Liver (tissue), 3 donors: ENCODE measurements around the gene EML4.

Source experiments
- CTCF ChIP-seq: fragments of 150-350 bp; IDR thresholded peaks from 2 replicates; pipeline ENCODE4 v1.5.1; 2017; ENCODE audit warnings: improper control_type of control experiment, low read depth, low read length; ENCODE audit not compliant: missing input control
- EGR1 ChIP-seq, 2 donors: IDR thresholded peaks; 2 replicates each; pipeline ENCODE4 v1.6.1; 2016 to 2018; ENCODE audit warnings: antibody characterized with exemption in 2 of 2, low read depth in 2 of 2
- FOXA1 ChIP-seq: IDR thresholded peaks from 2 replicates; pipeline ENCODE4 v1.6.1; 2016; ENCODE audit warnings: antibody characterized with exemption
- GABPA ChIP-seq, 2 donors: IDR thresholded peaks in 1 of 2; conservative IDR thresholded peaks in 1 of 2; 2 replicates each; pipeline ENCODE4 v1.6.1; 2016; ENCODE audit warnings: antibody characterized with exemption in 2 of 2, mild to moderate bottlenecking in 1 of 2, moderate library complexity in 1 of 2
- HNF4A ChIP-seq, 2 donors: conservative IDR thresholded peaks; 2 replicates each; pipeline ENCODE4 v1.6.1; 2016; ENCODE audit warnings: antibody characterized with exemption in 2 of 2, mild to moderate bottlenecking in 2 of 2
- JUND ChIP-seq, 2 donors: IDR thresholded peaks; 2 replicates each; pipeline ENCODE4 v1.6.1; 2016; ENCODE audit warnings: antibody characterized with exemption in 2 of 2
- MAX ChIP-seq: IDR thresholded peaks from 2 replicates; pipeline ENCODE4 v1.6.1; 2016; ENCODE audit warnings: antibody characterized with exemption
- RAD21 ChIP-seq, 2 donors: IDR thresholded peaks; 2 replicates each; pipeline ENCODE4 v1.6.1; 2016; ENCODE audit warnings: antibody characterized with exemption in 2 of 2, mild to moderate bottlenecking in 2 of 2
- SP1 ChIP-seq: IDR thresholded peaks from 2 replicates; pipeline ENCODE4 v1.6.1; 2018; ENCODE audit warnings: antibody characterized with exemption, mild to moderate bottlenecking
- TAF1 ChIP-seq: conservative IDR thresholded peaks from 2 replicates; pipeline ENCODE4 v1.6.1; 2016; ENCODE audit warnings: antibody characterized with exemption, mild to moderate bottlenecking
- YY1 ChIP-seq: IDR thresholded peaks from 2 replicates; pipeline ENCODE4 v1.6.1; 2016; ENCODE audit warnings: antibody characterized with exemption, mild to moderate bottlenecking
- ZBTB33 ChIP-seq: IDR thresholded peaks from 2 replicates; pipeline ENCODE4 v1.6.1; 2016; ENCODE audit warnings: antibody characterized with exemption
- donor health status: healthy.
- donor health status: healthy.

GRCh38 chr2:42284019-42284418 is 114.9 kb downstream of the EML4 start:
- TF ChIP-seq CTCF (no peak), YY1 (no peak), MAX (no peak), RAD21 (IDR thresholded peaks at IDR 0.05) (no peak), SP1 (no peak), JUND (IDR thresholded peaks at IDR 0.05) (no peak), EGR1 (IDR thresholded peaks at IDR 0.05; ENCODE audit: low read depth in 2 of 2) (no peak), FOXA1 (no peak), GABPA (IDR thresholded peaks at IDR 0.05 in 1 of 2, conservative IDR thresholded peaks at IDR 0.05 in 1 of 2) (no peak), HNF4A (conservative IDR thresholded peaks at IDR 0.05) (no peak), TAF1 (no peak), ZBTB33 (no peak)
